GM23248 (cell line): Measurements from ENCODE around the gene CASP14. TPM values are rescaled to one million over a fixed set of nuclear protein-coding genes. Genes with fewer than 3 reads are reported as not detected.
"Not testable (repeated sequence)": the region's sequence is repeated elsewhere in the genome, so short reads cannot be mapped to it uniquely, and the experiment has no call there.

Experiments used
- DNase-seq: peaks from one replicate; pipeline ENCODE4 v3.0.0-alpha.2; 2015
- H2AFZ ChIP-seq: fragments of 200-600 bp; sonication (generic); 2 replicates; pipeline ENCODE4 v1.6.1; 2016; ENCODE audit warnings: antibody characterized with exemption
- H3F3A ChIP-seq: fragments of 200-600 bp; sonication (generic); 2 replicates; pipeline ENCODE4 v1.6.1; 2016; ENCODE audit warnings: mild to moderate bottlenecking, antibody characterized with exemption, mixed run types; ENCODE audit not compliant: insufficient read depth
- H3K27ac ChIP-seq: fragments of 200-600 bp; sonication (generic); 2 replicates; pipeline ENCODE4 v1.5.1; 2016; ENCODE audit warnings: mild to moderate bottlenecking
- H3K27me3 ChIP-seq: fragments of 200-600 bp; sonication (generic); replicated peaks from 2 replicates; pipeline ENCODE4 v1.6.1; 2016; ENCODE audit warnings: mild to moderate bottlenecking; ENCODE audit not compliant: insufficient read depth
- H3K36me3 ChIP-seq: fragments of 200-600 bp; sonication (generic); 2 replicates; pipeline ENCODE4 v1.6.1; 2016; ENCODE audit warnings: low read depth, mild to moderate bottlenecking
- H3K4me1 ChIP-seq: fragments of 200-600 bp; sonication (generic); 2 replicates; pipeline ENCODE4 v1.6.1; 2016; ENCODE audit warnings: mild to moderate bottlenecking; ENCODE audit not compliant: insufficient read depth
- H3K4me2 ChIP-seq: fragments of 200-600 bp; sonication (generic); one replicate; pipeline ENCODE4 v1.6.1; 2016; ENCODE audit warnings: mild to moderate bottlenecking; ENCODE audit not compliant: unreplicated experiment
- H3K4me3 ChIP-seq: fragments of 200-600 bp; sonication (generic); 2 replicates; pipeline ENCODE4 v1.5.1; 2016; ENCODE audit warnings: mild to moderate bottlenecking
- H3K79me2 ChIP-seq: fragments of 200-600 bp; sonication (generic); 2 replicates; pipeline ENCODE4 v1.6.1; 2016; ENCODE audit warnings: mild to moderate bottlenecking; ENCODE audit not compliant: insufficient read depth
- H3K9ac ChIP-seq: fragments of 200-600 bp; sonication (generic); 2 replicates; pipeline ENCODE4 v1.6.1; 2016; ENCODE audit warnings: mild to moderate bottlenecking
- H3K9me2 ChIP-seq: fragments of 200-600 bp; sonication (generic); 2 replicates; pipeline ENCODE4 v1.6.1; 2016; ENCODE audit warnings: mixed run types, mild to moderate bottlenecking, moderate library complexity; ENCODE audit not compliant: insufficient read depth
- H3K9me3 ChIP-seq: fragments of 200-600 bp; sonication (generic); one replicate; pipeline ENCODE4 v1.6.1; 2017; ENCODE audit warnings: low read depth
- H4K20me1 ChIP-seq: fragments of 200-600 bp; sonication (generic); 2 replicates; pipeline ENCODE4 v1.6.0; 2016; ENCODE audit not compliant: insufficient read depth
- EZH2 ChIP-seq: fragments of 200-600 bp; sonication (generic); IDR thresholded peaks from 2 replicates; pipeline ENCODE4 v1.6.1; 2018; ENCODE audit warnings: antibody characterized with exemption, mild to moderate bottlenecking; ENCODE audit not compliant: insufficient read depth, poor library complexity, severe bottlenecking
- EZH2phosphoT487 ChIP-seq: fragments of 200-600 bp; sonication (generic); IDR thresholded peaks from 2 replicates; pipeline ENCODE4 v1.6.1; 2018; ENCODE audit warnings: antibody characterized with exemption, moderate library complexity, mild to moderate bottlenecking, low read depth; ENCODE audit not compliant: insufficient read depth
- WGBS, 2 experiments: methylation state at CpG; one replicate each; pipeline ENCODE4 v1.1.6; 2015 to 2017; ENCODE audit warnings: low lambda C conversion rate in 2 of 2, low coverage in 1 of 2; ENCODE audit errors: missing lambda C conversion rate in 2 of 2; 5-methylcytosine and 5-hydroxymethylcytosine counted together
- in situ Hi-C: fragments of 300-500 bp; cut with MboI; formaldehyde crosslinking; loops from 2 replicates; pipeline ENCODE4 v1.15.0; 2020
- polyA plus RNA-seq: library from polyadenylated mRNA; unstranded; fragments of >200 nt; fragmentation: Nextera tagmentation; extraction: Ambion mirVana; gene quantifications from 2 replicates; pipeline ENCODE4 v1.2.1, GENCODE V29; 2016
- total RNA-seq: library from RNA; depleted of rRNA; stranded (reverse); fragments of >200 nt; shearing (Covaris generic); gene quantifications from 2 replicates; pipeline ENCODE4 v1.2.3, GENCODE V29; 2014

Gene CASP14
- total and polyA plus RNA-seq, 2 experiments from 2014 or later = not detected

DNA sequence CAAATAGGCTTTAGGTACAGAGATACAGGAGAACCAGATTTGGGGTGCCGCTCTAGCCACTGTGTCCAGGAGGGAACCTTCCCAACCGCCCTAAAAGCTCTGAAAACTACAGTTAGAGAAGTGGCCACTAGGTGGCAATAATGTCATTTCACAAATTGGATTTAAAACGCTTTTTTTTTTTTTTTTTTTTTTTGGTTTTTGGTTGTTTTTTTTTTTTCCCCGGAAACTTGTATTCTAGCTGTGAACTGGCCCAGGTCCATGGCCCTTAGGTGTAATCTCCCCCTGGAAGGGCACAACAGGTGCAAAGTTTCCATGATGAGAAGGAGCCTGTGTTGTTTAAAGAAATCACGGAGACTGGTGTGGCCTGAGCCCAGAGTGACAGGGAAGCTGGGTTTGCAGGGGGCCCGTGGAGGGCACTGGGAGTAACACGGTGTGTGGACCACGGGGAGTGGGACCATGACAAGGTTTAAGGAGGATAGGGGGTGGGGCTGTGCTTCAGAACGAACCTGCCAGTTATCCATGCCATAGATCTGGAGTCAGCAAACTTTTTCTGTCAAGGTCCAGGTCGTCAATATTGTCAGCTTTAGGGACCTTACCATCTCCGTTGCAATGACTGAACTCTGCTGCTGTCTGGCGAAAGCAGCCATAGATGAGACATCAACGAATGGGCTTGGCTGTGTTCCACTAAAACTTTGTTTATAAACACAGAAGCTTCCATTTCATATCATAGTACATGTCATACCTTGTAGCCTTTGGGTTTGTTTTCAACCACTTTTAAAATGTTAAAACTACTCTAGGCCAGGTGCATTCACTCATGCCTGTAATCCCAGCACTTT is 42.9 kb downstream of the CASP14 start:
- Histone ChIP-seq H4K20me1 (no peaks in the 10 kb centered on the region), H3K4me1 (no peaks in the 10 kb centered on the region), H3K9ac (no peak overlapping the region), H3K9me2 (no peaks in the 10 kb centered on the region), H3F3A (no peaks in the 10 kb centered on the region), H3K4me2 (no peak overlapping the region), H3K9me3 (no peaks in the 10 kb centered on the region), H3K36me3 (no peaks in the 10 kb centered on the region), H3K4me3 (no peak overlapping the region), H3K27ac (no peak overlapping the region), H3K27me3 (peaks cover 14% of the 10 kb centered on the region), H2AFZ (no peak overlapping the region), H3K79me2 (no peaks in the 10 kb centered on the region)
- DNase-seq = peak; percentile 67
- in situ Hi-C loops = loop anchor here (10.0 kb wide), 1 partner anchor 463 kb away; no protein-coding TSS in a partner anchor
- 13% methylated on average over 13 of the region's 13 CpGs for WGBS, 2 experiments
- TF ChIP-seq EZH2phosphoT487 (no peak), EZH2 (no peak)

DNA sequence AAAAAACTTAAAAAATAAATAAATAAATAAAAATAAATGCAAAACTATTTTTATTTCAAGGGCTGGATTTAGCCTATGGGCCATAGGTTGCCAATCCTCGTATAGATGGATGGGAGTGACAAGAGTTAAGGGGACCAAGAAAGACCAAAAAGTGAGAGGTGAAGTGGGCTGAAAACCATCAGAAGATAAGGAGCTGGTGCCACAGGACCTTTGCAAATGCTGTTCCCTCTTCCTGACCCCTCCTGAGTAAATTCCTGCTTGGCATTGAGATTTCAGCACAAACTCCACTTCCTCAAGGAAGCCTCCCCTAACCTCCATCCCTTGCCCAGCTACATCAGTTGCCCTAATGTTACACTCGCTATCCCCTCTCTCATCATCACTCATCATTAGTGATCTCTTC is 43.7 kb downstream of the CASP14 start:
- in situ Hi-C loops = loop anchor here (10.0 kb wide), 1 partner anchor 462 kb away; no protein-coding TSS in a partner anchor
- Histone ChIP-seq H3K27me3 (peaks cover 5% of the 10 kb centered on the region; the same call in 1 of the 2 replicates), H3K4me3 (no peak overlapping the region), H3K4me1 (no peaks in the 10 kb centered on the region), H4K20me1 (no peaks in the 10 kb centered on the region), H3K9me3 (no peaks in the 10 kb centered on the region), H3K9ac (no peak overlapping the region), H3K27ac (no peak overlapping the region), H3F3A (no peaks in the 10 kb centered on the region), H3K79me2 (no peaks in the 10 kb centered on the region), H3K4me2 (no peak overlapping the region), H2AFZ (no peak overlapping the region), H3K9me2 (no peaks in the 10 kb centered on the region), H3K36me3 (no peaks in the 10 kb centered on the region)
- no peak for DNase-seq
- 55 to 59% methylated on average over 2 of the region's 2 CpGs for WGBS, 2 experiments
- TF ChIP-seq EZH2phosphoT487 = no peak
- TF ChIP-seq EZH2 = no peak

DNA sequence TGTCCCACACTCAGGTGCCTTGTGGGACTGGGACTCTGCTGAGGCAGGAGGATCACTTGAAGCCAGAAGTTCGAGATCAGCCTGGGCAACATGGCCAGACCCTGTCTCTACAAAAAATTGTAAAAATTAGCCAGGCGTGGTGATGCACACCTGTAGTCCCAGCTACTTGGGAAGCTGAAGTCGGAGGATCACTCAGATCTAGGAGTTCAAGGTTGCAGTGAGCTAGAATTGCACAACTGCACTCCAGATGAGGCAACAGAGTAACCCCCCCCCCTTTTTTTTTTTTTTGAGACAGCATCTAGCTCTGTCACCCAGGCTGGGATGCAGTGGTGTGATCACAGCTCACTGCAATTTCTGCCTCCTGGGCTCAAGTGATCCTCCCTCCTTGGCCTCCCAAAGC is 46.9 kb downstream of the CASP14 start:
- Histone ChIP-seq H2AFZ (no peak overlapping the region), H3K4me1 (no peaks in the 10 kb centered on the region), H4K20me1 (no peaks in the 10 kb centered on the region), H3F3A (no peaks in the 10 kb centered on the region), H3K9me3 (no peaks in the 10 kb centered on the region), H3K9ac (no peak overlapping the region), H3K36me3 (no peaks in the 10 kb centered on the region), H3K79me2 (no peaks in the 10 kb centered on the region), H3K27ac (no peak overlapping the region), H3K9me2 (no peaks in the 10 kb centered on the region), H3K4me2 (no peak overlapping the region), H3K27me3 (no peaks in the 10 kb centered on the region), H3K4me3 (no peak overlapping the region)
- DNase-seq = no peak
- 37 to 39% methylated on average over 3 of the region's 3 CpGs for WGBS, 2 experiments
- TF ChIP-seq EZH2 = no peak
- no peak for TF ChIP-seq EZH2phosphoT487
- in situ Hi-C loops = loop anchor here (10.0 kb wide), 1 partner anchor 459 kb away; no protein-coding TSS in a partner anchor

DNA sequence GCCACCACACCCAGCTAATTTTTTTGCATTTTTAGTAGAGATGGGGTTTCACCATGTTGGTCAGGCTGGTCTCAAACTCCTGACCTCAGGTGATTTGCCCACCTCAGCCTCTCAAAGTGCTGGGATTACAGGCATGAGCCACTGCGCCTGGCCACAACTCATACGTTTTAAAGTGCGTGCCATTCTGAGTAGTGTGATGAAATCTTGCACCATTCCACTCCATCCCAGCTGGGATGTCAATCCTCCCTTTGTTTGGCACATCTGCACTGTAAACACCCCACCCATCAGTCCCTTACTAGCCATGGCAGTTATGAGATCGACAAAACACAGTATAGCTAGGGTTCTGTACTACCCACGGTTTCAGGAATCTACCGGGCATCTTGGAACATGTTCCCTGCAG is 48.7 kb downstream of the CASP14 start:
- not testable (repeated sequence) for H3K36me3 ChIP-seq, H3K4me1 ChIP-seq, DNase-seq, H3K9ac ChIP-seq, H3K4me2 ChIP-seq, H2AFZ ChIP-seq, H3K4me3 ChIP-seq, H3K9me2 ChIP-seq, H3K27me3 ChIP-seq, H3K79me2 ChIP-seq, H4K20me1 ChIP-seq, H3F3A ChIP-seq, H3K9me3 ChIP-seq, H3K27ac ChIP-seq
- in situ Hi-C loops = loop anchor here (10.0 kb wide), 1 partner anchor 457 kb away; no protein-coding TSS in a partner anchor
- WGBS, 2 experiments = 71 to 81% methylated on average over 6 of the region's 6 CpGs
